Measurements from ENCODE around the gene GATA6.

The GATA6 gene

DNA sequence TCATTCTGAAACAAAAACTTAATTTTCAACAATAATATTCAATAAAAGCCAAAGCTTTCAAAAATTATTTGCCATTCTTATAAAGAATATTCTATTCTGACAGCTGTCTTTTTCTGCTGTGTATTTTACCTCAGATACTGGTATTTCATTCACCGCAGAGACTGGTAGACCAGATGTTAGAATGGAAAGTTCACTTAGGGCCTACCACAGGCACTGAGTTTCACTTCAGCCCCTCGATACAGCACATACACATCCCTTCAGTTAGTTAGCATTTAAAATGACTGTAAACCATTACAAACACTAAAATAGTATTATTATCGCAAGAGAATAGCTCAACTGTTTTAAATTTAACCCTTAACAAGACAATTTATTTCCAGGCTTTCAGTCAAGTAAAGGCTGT is 24.2 kb upstream of the GATA6 start:
- TF ChIP-seq TEAD4 (IDR thresholded peaks at IDR 0.05), result no peak

DNA sequence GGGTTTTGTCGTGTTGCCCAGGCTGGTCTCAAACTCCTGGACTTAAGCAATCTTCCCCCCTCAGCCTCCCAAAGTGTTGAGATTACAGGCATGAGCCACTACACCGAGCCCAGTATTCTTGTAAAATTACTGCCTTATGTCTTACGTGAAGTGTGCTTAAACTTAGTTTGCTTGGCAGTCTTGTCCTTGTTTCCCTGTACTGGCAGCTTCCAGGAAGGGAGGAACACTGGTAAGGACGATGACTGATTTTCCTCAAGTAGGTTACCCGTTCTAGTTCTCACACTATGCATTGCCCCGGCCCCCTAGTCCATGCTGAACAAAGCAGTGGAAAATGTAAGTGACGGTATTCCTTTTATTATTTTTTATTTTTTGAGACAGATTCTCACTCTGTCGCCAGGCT is 19.7 kb upstream of the GATA6 start:
- TF ChIP-seq YY1 (IDR thresholded peaks at IDR 0.05; ENCODE audit: low read depth), result no peak
- TF ChIP-seq MAX (IDR thresholded peaks at IDR 0.05), result no peak
- TF ChIP-seq TCF12 (IDR thresholded peaks at IDR 0.05; ENCODE audit: low read depth), result no peak
- no peak for TF ChIP-seq RAD21 (IDR thresholded peaks at IDR 0.05; ENCODE audit: low read depth)
- no peak for TF ChIP-seq EP300 (IDR thresholded peaks at IDR 0.05; ENCODE audit: borderline replicate concordance)
- no peak for TF ChIP-seq TAF1 (IDR thresholded peaks at IDR 0.05; ENCODE audit: low read depth)
- no peak for TF ChIP-seq CREB1 (IDR thresholded peaks at IDR 0.05; ENCODE audit: low read depth)
- TF ChIP-seq, protein P1, sequence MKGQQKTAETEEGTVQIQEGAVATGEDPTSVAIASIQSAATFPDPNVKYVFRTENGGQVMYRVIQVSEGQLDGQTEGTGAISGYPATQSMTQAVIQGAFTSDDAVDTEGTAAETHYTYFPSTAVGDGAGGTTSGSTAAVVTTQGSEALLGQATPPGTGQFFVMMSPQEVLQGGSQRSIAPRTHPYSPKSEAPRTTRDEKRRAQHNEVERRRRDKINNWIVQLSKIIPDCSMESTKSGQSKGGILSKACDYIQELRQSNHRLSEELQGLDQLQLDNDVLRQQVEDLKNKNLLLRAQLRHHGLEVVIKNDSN (IDR thresholded peaks at IDR 0.05), result no peak
- TF ChIP-seq ZBTB7A (IDR thresholded peaks at IDR 0.05; ENCODE audit: low read depth), result no peak
- TF ChIP-seq FOXM1 (IDR thresholded peaks at IDR 0.05; ENCODE audit: borderline replicate concordance, low read depth), result no peak
- TF ChIP-seq, protein P2, sequence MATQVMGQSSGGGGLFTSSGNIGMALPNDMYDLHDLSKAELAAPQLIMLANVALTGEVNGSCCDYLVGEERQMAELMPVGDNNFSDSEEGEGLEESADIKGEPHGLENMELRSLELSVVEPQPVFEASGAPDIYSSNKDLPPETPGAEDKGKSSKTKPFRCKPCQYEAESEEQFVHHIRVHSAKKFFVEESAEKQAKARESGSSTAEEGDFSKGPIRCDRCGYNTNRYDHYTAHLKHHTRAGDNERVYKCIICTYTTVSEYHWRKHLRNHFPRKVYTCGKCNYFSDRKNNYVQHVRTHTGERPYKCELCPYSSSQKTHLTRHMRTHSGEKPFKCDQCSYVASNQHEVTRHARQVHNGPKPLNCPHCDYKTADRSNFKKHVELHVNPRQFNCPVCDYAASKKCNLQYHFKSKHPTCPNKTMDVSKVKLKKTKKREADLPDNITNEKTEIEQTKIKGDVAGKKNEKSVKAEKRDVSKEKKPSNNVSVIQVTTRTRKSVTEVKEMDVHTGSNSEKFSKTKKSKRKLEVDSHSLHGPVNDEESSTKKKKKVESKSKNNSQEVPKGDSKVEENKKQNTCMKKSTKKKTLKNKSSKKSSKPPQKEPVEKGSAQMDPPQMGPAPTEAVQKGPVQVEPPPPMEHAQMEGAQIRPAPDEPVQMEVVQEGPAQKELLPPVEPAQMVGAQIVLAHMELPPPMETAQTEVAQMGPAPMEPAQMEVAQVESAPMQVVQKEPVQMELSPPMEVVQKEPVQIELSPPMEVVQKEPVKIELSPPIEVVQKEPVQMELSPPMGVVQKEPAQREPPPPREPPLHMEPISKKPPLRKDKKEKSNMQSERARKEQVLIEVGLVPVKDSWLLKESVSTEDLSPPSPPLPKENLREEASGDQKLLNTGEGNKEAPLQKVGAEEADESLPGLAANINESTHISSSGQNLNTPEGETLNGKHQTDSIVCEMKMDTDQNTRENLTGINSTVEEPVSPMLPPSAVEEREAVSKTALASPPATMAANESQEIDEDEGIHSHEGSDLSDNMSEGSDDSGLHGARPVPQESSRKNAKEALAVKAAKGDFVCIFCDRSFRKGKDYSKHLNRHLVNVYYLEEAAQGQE (IDR thresholded peaks at IDR 0.05; ENCODE audit: low read depth), result no peak
- no peak for TF ChIP-seq TEAD4 (IDR thresholded peaks at IDR 0.05)

DNA sequence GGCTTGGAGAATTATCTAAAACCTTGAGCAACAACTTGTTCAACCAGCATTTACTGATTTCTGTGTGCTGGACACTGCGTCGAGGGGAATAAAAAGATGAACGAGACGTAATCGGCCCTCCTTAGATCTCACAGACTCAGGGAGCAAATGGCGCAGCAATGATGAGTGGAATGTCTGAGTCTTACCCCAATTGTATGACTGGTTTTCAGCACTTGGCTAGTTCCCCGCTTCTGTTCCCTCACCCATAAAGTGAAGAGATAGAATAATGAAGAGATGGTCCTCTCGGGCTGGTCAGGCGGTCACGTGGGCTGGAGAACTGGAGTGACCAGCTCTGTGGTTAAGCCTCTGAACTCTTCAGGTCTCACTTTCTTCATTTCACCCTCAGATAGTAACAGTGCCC is 17.3 kb upstream of the GATA6 start:
- TF ChIP-seq, protein P1 (IDR thresholded peaks at IDR 0.05), result peak; percentile 65
- TF ChIP-seq TAF1 (IDR thresholded peaks at IDR 0.05; ENCODE audit: low read depth) (no peak), TCF12 (IDR thresholded peaks at IDR 0.05; ENCODE audit: low read depth) (no peak), EGR1 (IDR thresholded peaks at IDR 0.05) (no peak)
- TF ChIP-seq, protein P2 (IDR thresholded peaks at IDR 0.05; ENCODE audit: low read depth), result peak; percentile 75

GRCh38 chr18:22153428-22153827 is 16.0 kb upstream of the GATA6 start:
- TF ChIP-seq NFIC (IDR thresholded peaks at IDR 0.05), result no peak
- TF ChIP-seq YY1 (IDR thresholded peaks at IDR 0.05; ENCODE audit: low read depth), result no peak
- TF ChIP-seq ZBTB7A (IDR thresholded peaks at IDR 0.05; ENCODE audit: low read depth), result no peak
- no peak for TF ChIP-seq TEAD4 (IDR thresholded peaks at IDR 0.05)
- TF ChIP-seq MAX (IDR thresholded peaks at IDR 0.05), result no peak
- TF ChIP-seq TCF12 (IDR thresholded peaks at IDR 0.05; ENCODE audit: low read depth), result no peak
- TF ChIP-seq, protein P1 (IDR thresholded peaks at IDR 0.05), result no peak
- no peak for TF ChIP-seq FOXM1 (IDR thresholded peaks at IDR 0.05; ENCODE audit: borderline replicate concordance, low read depth)
- no peak for TF ChIP-seq RAD21 (IDR thresholded peaks at IDR 0.05; ENCODE audit: low read depth)
- TF ChIP-seq EP300 (IDR thresholded peaks at IDR 0.05; ENCODE audit: borderline replicate concordance), result no peak
- TF ChIP-seq TAF1 (IDR thresholded peaks at IDR 0.05; ENCODE audit: low read depth), result no peak

- TF ChIP-seq, protein P2 (IDR thresholded peaks at IDR 0.05; ENCODE audit: low read depth), result no peak
- TF ChIP-seq YY1 (IDR thresholded peaks at IDR 0.05; ENCODE audit: low read depth), result no peak
Measured at GRCh38 chr18:22155584-22155983, 13.8 kb upstream of the GATA6 start.
